Amniotic epithelial cell (primary cell): ENCODE data around the gene RERE.

Source experiments
- DNase-seq: peaks from one replicate; pipeline ENCODE4 v3.0.0-alpha.2; 2010; ENCODE audit warnings: low read depth

The RERE gene

GRCh38 chr1:8329858-8330257 lies 487.6 kb downstream of the RERE start:
- DNase-seq, result no peak

- no peak for DNase-seq
These were observed 488.0 kb downstream of the RERE start for GRCh38 chr1:8329439-8329838.

- no peak for DNase-seq
These were observed 489.2 kb downstream of the RERE start for GRCh38 chr1:8328271-8328670.

- no peak for DNase-seq
These were observed 491.2 kb downstream of the RERE start for GRCh38 chr1:8326265-8326664.

- no peak for DNase-seq
These were observed 491.7 kb downstream of the RERE start for GRCh38 chr1:8325771-8326170.

- DNase-seq, result no peak
These were observed 493.1 kb downstream of the RERE start for GRCh38 chr1:8324176-8324810.

- no peak for DNase-seq
These were observed 493.7 kb downstream of the RERE start for GRCh38 chr1:8323706-8324105.

- DNase-seq, result no peak
These were observed 495.8 kb downstream of the RERE start for GRCh38 chr1:8321612-8322011.

GRCh38 chr1:8318436-8318835 lies 499.0 kb downstream of the RERE start:
- DNase-seq, result no peak

GRCh38 chr1:8317647-8318381 lies 499.6 kb downstream of the RERE start, which contains the start of gene SLC45A1:
Gene SLC45A1, plus strand, starts transcription at chr1:8318114. Its CDS starts 6,216 bp downstream, at chr1:8324330.
- peak; percentile 47 for DNase-seq

GRCh38 chr1:8315573-8316475 lies 501.6 kb downstream of the RERE start:
- DNase-seq, result no peak

- peak; percentile 78 for DNase-seq
These were observed 502.8 kb downstream of the RERE start for GRCh38 chr1:8314346-8315280.

- no peak for DNase-seq
These were observed 504.2 kb downstream of the RERE start for GRCh38 chr1:8313231-8313630.

GRCh38 chr1:8312235-8313218 lies 504.9 kb downstream of the RERE start:
- DNase-seq, result no peak

- no peak for DNase-seq
These were observed 506.2 kb downstream of the RERE start for GRCh38 chr1:8311068-8311718.

GRCh38 chr1:8307628-8308027 lies 509.8 kb downstream of the RERE start:
- no peak for DNase-seq

GRCh38 chr1:8303876-8304275 lies 513.6 kb downstream of the RERE start:
- DNase-seq, result no peak

GRCh38 chr1:8303141-8303540 lies 514.3 kb downstream of the RERE start:
- DNase-seq, result peak; percentile 82
